Activated naive CD4-positive, alpha-beta T cell treated with anti-CD3 and anti-CD28 coated beads for 36 hours (primary cell): ENCODE results near the gene CENPN. TPM values are rescaled to one million over a fixed set of nuclear protein-coding genes. Genes with fewer than 3 reads are reported as not detected.

ENCODE experiments used
- CTCF ChIA-PET: fragments of 350-600 bp; sonication (Branson Sonifier 250); formaldehyde crosslinking; loops from one replicate; lab custom pipeline; 2021; ENCODE audit warnings: antibody characterized with exemption; lab: Charles Lee
- DNase-seq: peaks from one replicate; pipeline ENCODE4 v3.0.0-alpha.2; 2020
- H3K27ac Mint-ChIP-seq: one replicate; pipeline ENCODE4 v1.8.0; 2021; ENCODE audit warnings: mild to moderate bottlenecking, mixed read lengths
- H3K27me3 Mint-ChIP-seq: one replicate; pipeline ENCODE4 v1.8.0; 2021; ENCODE audit warnings: low read depth, mixed read lengths
- H3K36me3 Mint-ChIP-seq: one replicate; pipeline ENCODE4 v1.8.0; 2021; ENCODE audit warnings: low read depth, mixed read lengths
- H3K4me1 Mint-ChIP-seq: one replicate; pipeline ENCODE4 v1.8.0; 2021; ENCODE audit warnings: low read depth, mixed read lengths
- H3K4me3 Mint-ChIP-seq: one replicate; pipeline ENCODE4 v1.8.0; 2021; ENCODE audit warnings: mild to moderate bottlenecking, moderate library complexity, mixed read lengths
- H3K9me3 Mint-ChIP-seq: one replicate; pipeline ENCODE4 v1.8.0; 2021; ENCODE audit warnings: mixed read lengths
- intact Hi-C: fragments of 100-400 bp; cut with micrococcal nuclease; formaldehyde crosslinking; loops from one replicate; pipeline ENCODE4 v1.15.1; 2023
- total RNA-seq, 2 experiments: library from RNA; stranded (reverse); gene quantifications; one replicate each; pipeline ENCODE4 v1.2.3, GENCODE V29; 2021

The CENPN gene
- total RNA-seq, 2 experiments from 2014 or later: 65.1 to 75.0 TPM

- peaks cover 34% of the 10 kb centered on the region for H3K4me1 Mint-ChIP-seq
- DNase-seq: peak; percentile 47
- H3K36me3 Mint-ChIP-seq: peaks cover 6% of the 10 kb centered on the region
- peak overlapping the region; percentile 37 for H3K27ac Mint-ChIP-seq
- peaks cover 2% of the 10 kb centered on the region for H3K9me3 Mint-ChIP-seq
- intact Hi-C loops: loop anchor here (1.0 kb wide), 6 partner anchors 29 to 702 kb away; partner anchors contain the start of genes C16orf46, CENPN, GAN and GCSH
- CTCF ChIA-PET: interaction anchor here (0.7 to 5.1 kb wide), 25 partner anchors 10 to 702 kb away, joined by 3 to 42 read pairs (median 4); partner anchors contain the start of genes C16orf46, CENPN and CMC2
- peak overlapping the region; percentile 81 for H3K4me3 Mint-ChIP-seq
- H3K27me3 Mint-ChIP-seq: no peaks in the 10 kb centered on the region
Measured at GRCh38 chr16:81035975-81036750, 29.1 kb downstream of the CENPN start.

- peaks cover 7% of the 10 kb centered on the region for H3K36me3 Mint-ChIP-seq
- peak; percentile 8 for DNase-seq
- H3K27ac Mint-ChIP-seq: peak overlapping the region; percentile 37
- intact Hi-C loops: loop anchor here (1.0 kb wide), 2 partner anchors 59 to 277 kb away; partner anchors contain the start of genes GAN and GCSH
- no peaks in the 10 kb centered on the region for H3K27me3 Mint-ChIP-seq
- H3K4me1 Mint-ChIP-seq: peaks cover 34% of the 10 kb centered on the region
- H3K9me3 Mint-ChIP-seq: peaks cover 2% of the 10 kb centered on the region
- CTCF ChIA-PET: interaction anchor here (0.6 to 5.1 kb wide), 9 partner anchors 11 to 701 kb away, joined by 3 to 42 read pairs (median 4); partner anchors contain the start of gene C16orf46
- peak overlapping the region; percentile 81 for H3K4me3 Mint-ChIP-seq
Measured at GRCh38 chr16:81036751-81037350, 29.8 kb downstream of the CENPN start.

GRCh38 chr16:81040131-81040530 lies 33.1 kb downstream of the CENPN start:
- H3K4me1 Mint-ChIP-seq: peaks cover 34% of the 10 kb centered on the region
- intact Hi-C loops: no loop called here
- H3K27me3 Mint-ChIP-seq: no peaks in the 10 kb centered on the region
- CTCF ChIA-PET: no interaction called here
- H3K27ac Mint-ChIP-seq: no peak overlapping the region
- no peak for DNase-seq
- peaks cover 32% of the 10 kb centered on the region for H3K36me3 Mint-ChIP-seq
- H3K9me3 Mint-ChIP-seq: no peaks in the 10 kb centered on the region
- H3K4me3 Mint-ChIP-seq: no peak overlapping the region

GRCh38 chr16:81040842-81041241 lies 33.8 kb downstream of the CENPN start:
- peaks cover 32% of the 10 kb centered on the region for H3K4me1 Mint-ChIP-seq
- peaks cover 32% of the 10 kb centered on the region for H3K36me3 Mint-ChIP-seq
- CTCF ChIA-PET: no interaction called here

GRCh38 chr16:81041696-81042095 lies 34.7 kb downstream of the CENPN start:
- H3K4me3 Mint-ChIP-seq: no peak overlapping the region
- no peak for DNase-seq
- peaks cover 32% of the 10 kb centered on the region for H3K36me3 Mint-ChIP-seq
- H3K4me1 Mint-ChIP-seq: peaks cover 29% of the 10 kb centered on the region
- H3K9me3 Mint-ChIP-seq: no peaks in the 10 kb centered on the region
- intact Hi-C loops: no loop called here
- CTCF ChIA-PET: no interaction called here
- H3K27me3 Mint-ChIP-seq: no peaks in the 10 kb centered on the region
- no peak overlapping the region for H3K27ac Mint-ChIP-seq

More at GRCh38 chr16:81040842-81041241, 33.8 kb downstream of the CENPN start:
- H3K27me3 Mint-ChIP-seq: no peaks in the 10 kb centered on the region
- H3K27ac Mint-ChIP-seq: no peak overlapping the region
- DNase-seq: no peak
- no peaks in the 10 kb centered on the region for H3K9me3 Mint-ChIP-seq
- H3K4me3 Mint-ChIP-seq: no peak overlapping the region
- intact Hi-C loops: no loop called here

GRCh38 chr16:81042821-81043220 lies 35.8 kb downstream of the CENPN start:
- CTCF ChIA-PET: no interaction called here
- intact Hi-C loops: no loop called here
- H3K9me3 Mint-ChIP-seq: no peaks in the 10 kb centered on the region
- no peak overlapping the region for H3K4me3 Mint-ChIP-seq
- no peaks in the 10 kb centered on the region for H3K27me3 Mint-ChIP-seq
- DNase-seq: no peak
- H3K4me1 Mint-ChIP-seq: peaks cover 18% of the 10 kb centered on the region
- peaks cover 32% of the 10 kb centered on the region for H3K36me3 Mint-ChIP-seq
- H3K27ac Mint-ChIP-seq: no peak overlapping the region

GRCh38 chr16:81053761-81054160 lies 46.7 kb downstream of the CENPN start:
- no peak for DNase-seq
- no peak overlapping the region for H3K27ac Mint-ChIP-seq
- intact Hi-C loops: no loop called here
- no peaks in the 10 kb centered on the region for H3K4me1 Mint-ChIP-seq
- CTCF ChIA-PET: no interaction called here
- no peak overlapping the region for H3K4me3 Mint-ChIP-seq
- H3K27me3 Mint-ChIP-seq: no peaks in the 10 kb centered on the region
- H3K9me3 Mint-ChIP-seq: peaks cover 13% of the 10 kb centered on the region
- H3K36me3 Mint-ChIP-seq: peaks cover 6% of the 10 kb centered on the region

- no peaks in the 10 kb centered on the region for H3K36me3 Mint-ChIP-seq
- DNase-seq: no peak
- CTCF ChIA-PET: no interaction called here
- intact Hi-C loops: no loop called here
- no peaks in the 10 kb centered on the region for H3K4me1 Mint-ChIP-seq
- H3K27me3 Mint-ChIP-seq: no peaks in the 10 kb centered on the region
- H3K9me3 Mint-ChIP-seq: no peaks in the 10 kb centered on the region
- H3K27ac Mint-ChIP-seq: no peak overlapping the region
- no peak overlapping the region for H3K4me3 Mint-ChIP-seq
Measured at GRCh38 chr16:81060576-81061306, 53.7 kb downstream of the CENPN start.

- Mint-ChIP-seq H3K9me3 (no peaks in the 10 kb centered on the region), H3K36me3 (no peaks in the 10 kb centered on the region), H3K4me1 (no peaks in the 10 kb centered on the region), H3K27ac (no peak overlapping the region), H3K27me3 (no peaks in the 10 kb centered on the region), H3K4me3 (no peak overlapping the region)
- no peak for DNase-seq
- CTCF ChIA-PET: no interaction called here
- intact Hi-C loops: no loop called here
Measured at GRCh38 chr16:81061307-81061640, 54.3 kb downstream of the CENPN start.

GRCh38 chr16:81061871-81062608 lies 55.0 kb downstream of the CENPN start:
- H3K36me3 Mint-ChIP-seq: no peaks in the 10 kb centered on the region
- H3K27me3 Mint-ChIP-seq: no peaks in the 10 kb centered on the region
- H3K27ac Mint-ChIP-seq: no peak overlapping the region
- CTCF ChIA-PET: no interaction called here
- H3K4me3 Mint-ChIP-seq: no peak overlapping the region
- no peak for DNase-seq
- H3K4me1 Mint-ChIP-seq: peaks cover under 1% of the 10 kb centered on the region
- intact Hi-C loops: no loop called here
- H3K9me3 Mint-ChIP-seq: no peaks in the 10 kb centered on the region

GRCh38 chr16:81066681-81067080 lies 59.7 kb downstream of the CENPN start:
- Mint-ChIP-seq H3K27me3 (no peaks in the 10 kb centered on the region), H3K36me3 (no peaks in the 10 kb centered on the region), H3K4me3 (no peak overlapping the region), H3K4me1 (peaks cover 3% of the 10 kb centered on the region), H3K9me3 (no peaks in the 10 kb centered on the region), H3K27ac (no peak overlapping the region)
- DNase-seq: no peak
- CTCF ChIA-PET: interaction anchor here (0.6 kb wide), 1 partner anchor 10 kb away, joined by 3 read pairs; no protein-coding TSS in a partner anchor
- intact Hi-C loops: no loop called here

GRCh38 chr16:81067166-81067565 lies 60.2 kb downstream of the CENPN start:
- no peak overlapping the region for H3K27ac Mint-ChIP-seq
- H3K27me3 Mint-ChIP-seq: no peaks in the 10 kb centered on the region
- no peak overlapping the region for H3K4me3 Mint-ChIP-seq
- DNase-seq: no peak
- H3K36me3 Mint-ChIP-seq: no peaks in the 10 kb centered on the region
- H3K9me3 Mint-ChIP-seq: no peaks in the 10 kb centered on the region
- CTCF ChIA-PET: no interaction called here
- intact Hi-C loops: no loop called here
- peaks cover 3% of the 10 kb centered on the region for H3K4me1 Mint-ChIP-seq
